Hepatic stellate cell (primary cell): Measurements from ENCODE around the gene PPP2R2B.
"Not testable (repeated sequence)": the region's sequence is repeated elsewhere in the genome, so short reads cannot be mapped to it uniquely, and the experiment has no call there.

Experiments used
- DNase-seq: peaks from one replicate; pipeline ENCODE4 v3.0.0; 2011; ENCODE audit warnings: low spot score

PPP2R2B gene

DNA sequence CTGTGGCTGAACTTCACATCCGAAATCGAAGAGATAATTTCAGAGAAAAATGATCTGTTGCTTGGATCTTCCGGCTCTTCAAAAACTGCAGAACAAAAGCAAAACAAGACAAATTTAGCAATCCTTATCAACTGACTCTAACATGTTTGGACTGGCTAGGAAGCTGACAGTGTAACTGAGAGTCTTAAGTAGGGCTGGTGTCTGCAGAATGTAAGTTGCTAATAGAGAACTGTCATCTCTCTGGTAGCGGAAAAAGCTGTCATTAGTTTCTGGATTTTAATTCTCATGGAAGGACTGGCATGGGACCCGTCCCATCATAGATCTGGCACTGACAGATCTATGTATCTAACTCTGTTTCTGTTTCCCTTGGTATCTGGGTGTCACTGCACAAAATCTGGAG lies 278.2 kb downstream of the PPP2R2B start:
- DNase-seq, result no peak

DNA sequence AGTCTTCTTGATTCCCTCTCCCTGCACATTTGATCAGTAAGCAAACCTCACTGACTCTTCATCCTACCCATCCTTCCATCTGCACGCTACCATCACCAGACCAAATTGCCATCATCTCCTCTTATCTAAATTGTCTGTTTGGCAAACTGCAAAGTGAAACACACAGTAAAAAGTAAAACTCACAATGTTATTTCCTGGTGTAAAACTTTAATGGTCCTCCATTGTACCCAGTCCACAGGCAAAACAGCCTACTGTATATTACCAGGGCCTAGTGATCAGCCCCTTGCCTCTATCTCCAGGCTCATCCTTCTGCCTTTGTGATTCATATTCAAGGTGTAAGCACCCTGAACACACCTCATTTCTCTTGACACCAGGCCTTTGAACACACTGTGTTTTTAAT lies 279.3 kb downstream of the PPP2R2B start:
- DNase-seq, result no peak

DNA sequence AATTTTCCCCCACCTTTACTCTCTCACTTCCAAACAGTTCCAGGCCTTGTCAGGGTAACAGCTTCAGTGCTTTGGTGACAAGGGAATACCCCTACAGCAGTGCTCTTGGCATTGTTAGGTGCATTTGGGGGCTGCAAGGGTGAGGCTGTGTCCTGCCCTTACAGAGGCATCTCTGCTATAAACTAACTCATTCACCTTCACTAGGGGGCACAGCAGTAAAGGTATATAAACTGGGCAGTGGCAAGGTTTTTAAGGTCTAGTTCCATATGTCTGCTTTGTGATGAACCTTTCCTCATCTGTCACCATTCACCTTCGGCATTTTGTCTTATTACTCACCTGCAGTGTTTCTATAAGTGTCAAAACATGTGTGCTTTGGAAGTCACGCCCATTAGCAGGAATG lies 283.5 kb downstream of the PPP2R2B start:
- no peak for DNase-seq

DNA sequence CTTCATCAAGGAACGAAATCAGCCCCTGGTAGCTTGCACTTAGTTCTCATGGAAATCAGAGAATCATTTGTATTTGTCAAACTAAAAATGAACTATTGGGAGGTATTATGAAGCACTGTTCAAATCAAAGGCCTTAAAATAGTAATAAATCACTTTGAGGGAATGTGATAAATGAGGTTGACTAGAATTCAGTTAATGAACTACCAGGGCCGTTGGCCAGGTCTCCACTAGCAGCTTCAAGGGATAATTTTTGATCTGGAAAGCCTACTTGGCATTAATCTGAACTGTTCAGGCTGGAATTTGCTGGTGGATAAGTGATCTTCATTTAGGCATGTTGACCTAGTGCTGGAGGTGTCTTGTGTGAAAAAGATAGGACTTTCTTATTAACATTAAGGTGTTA lies 286.2 kb downstream of the PPP2R2B start:
- DNase-seq, result no peak

DNA sequence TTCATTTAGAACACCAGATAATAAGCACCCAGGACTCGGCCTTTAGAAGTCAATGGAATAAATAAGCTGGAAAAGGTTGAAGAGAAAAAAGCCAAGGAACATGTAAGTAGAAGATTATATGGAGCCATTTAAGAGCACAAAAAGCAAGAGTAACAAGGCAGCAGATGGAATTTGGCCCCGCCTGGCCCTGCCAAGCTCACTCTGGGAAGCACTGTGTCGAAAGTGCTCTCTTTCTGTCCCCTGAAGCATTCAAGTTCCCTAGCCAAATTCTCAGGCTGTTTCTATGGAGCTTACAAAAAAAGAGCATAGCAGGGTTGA lies 289.6 kb downstream of the PPP2R2B start:
- no peak for DNase-seq

GRCh38 chr5:146588331-146589027 lies 290.1 kb downstream of the PPP2R2B start:
- no peak for DNase-seq

GRCh38 chr5:146586752-146587151 lies 291.8 kb downstream of the PPP2R2B start:
- DNase-seq, result no peak

DNA sequence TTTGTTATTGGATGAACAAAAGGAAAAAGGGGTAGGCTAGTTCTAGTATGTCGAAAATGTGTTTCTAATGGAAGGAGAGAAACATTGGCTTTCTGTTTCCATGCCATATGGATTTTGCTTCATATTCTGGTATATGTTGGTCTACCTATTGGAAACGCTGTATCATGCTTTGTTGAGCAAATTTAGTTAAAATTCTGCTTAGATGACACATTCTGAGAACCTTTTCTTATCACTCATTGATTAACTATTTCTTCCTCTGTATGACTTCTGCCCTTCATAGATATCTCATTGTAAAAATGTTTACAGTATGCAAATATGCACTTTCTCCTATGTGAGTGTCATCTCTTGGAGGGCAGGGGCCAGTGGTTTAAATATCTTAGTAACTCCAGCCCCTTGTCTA lies 293.8 kb downstream of the PPP2R2B start:
- DNase-seq, result no peak

DNA sequence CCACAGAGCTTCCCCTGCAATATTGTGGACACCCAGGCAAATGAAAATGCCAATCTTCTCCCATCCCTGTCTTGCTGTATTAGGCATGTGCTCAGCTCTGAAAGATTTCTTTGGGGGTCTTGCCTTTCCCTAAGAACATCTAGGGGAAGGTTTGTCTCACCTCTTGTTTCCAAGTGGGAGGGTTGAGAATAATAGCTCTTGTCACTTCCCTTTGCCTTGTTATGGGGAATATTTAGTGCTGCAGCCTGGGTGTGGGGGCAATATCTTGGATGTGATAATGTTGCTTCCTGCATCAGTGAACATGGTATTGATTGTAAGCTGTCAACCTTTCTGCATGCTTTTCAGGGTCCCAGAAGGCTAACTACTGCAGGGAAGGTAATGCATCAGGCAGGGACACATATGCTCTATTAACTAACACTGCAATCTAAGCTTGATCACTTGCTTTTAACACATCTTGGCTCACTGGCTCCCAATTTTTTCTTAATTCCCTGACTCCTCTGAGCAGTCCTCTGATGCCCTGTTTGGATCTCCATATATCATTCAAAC lies 296.4 kb downstream of the PPP2R2B start:
- no peak for DNase-seq

- no peak for DNase-seq
Measured at GRCh38 chr5:146580237-146580636, 298.3 kb downstream of the PPP2R2B start.

DNA sequence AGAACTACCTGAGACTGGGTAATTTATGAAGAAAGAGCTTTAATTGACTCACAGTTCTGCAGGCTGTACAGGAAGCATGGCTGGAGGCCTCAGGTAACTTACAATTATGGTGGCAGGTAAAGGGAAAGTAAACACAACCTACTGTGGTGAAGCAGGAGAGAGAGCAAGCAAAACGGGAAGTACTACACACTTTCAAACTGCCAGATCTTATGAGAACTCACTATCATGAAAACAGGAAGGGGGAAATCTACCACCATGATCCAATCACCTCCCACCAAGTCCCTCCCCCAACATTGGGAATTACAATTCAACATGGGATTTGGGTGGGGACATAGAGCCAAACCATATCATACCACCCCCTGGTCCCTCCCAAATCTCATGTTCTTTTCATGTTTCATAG lies 303.8 kb downstream of the PPP2R2B start:
- DNase-seq, result no peak

DNA sequence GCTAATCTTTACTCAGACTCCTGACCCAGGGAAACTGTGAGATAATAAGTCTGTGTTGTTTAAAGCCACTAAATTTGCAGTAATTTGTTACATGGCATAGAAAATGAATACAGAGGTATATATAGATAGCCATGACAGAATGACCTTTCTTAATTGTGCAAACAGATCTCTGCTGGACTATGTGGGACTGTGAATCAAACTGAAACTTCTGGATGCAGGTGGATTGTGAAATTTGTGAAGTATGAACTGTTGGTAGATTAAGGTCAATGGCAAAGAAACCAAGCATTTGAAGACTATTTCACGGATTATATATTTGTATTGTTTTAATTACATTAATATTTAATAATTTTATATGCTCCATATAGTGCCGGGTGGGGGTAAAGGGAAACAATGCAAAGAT lies 310.4 kb downstream of the PPP2R2B start:
- DNase-seq, result no peak

DNA sequence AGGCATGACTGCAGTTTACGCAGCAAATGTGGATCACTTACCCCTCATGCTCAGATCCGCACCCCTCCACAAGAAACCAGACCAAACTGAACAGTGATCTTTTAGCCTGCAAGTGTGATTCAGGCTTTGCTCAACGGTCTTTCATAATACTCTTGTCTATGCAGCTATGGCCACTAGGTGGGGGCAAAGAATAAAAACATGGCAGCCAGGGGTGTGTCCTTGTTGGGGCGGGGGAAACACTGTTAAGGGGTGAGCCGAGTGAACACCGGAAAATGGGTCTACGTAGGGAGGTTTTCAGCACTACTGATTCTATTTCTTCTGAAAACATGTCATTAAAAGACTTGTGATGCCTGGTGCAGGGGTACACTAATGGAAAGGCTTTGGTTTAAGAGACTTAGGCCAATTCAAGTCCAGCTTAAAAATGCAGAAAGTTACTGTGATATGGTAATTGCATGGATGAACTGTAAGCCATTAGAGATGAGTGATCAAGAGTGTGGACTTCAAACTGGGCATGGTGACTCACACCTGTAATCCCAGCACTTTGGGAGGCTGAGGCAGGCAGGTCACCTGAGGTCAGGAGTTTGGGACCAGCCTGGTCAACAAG lies 312.7 kb downstream of the PPP2R2B start:
- DNase-seq, result peak; percentile 55

DNA sequence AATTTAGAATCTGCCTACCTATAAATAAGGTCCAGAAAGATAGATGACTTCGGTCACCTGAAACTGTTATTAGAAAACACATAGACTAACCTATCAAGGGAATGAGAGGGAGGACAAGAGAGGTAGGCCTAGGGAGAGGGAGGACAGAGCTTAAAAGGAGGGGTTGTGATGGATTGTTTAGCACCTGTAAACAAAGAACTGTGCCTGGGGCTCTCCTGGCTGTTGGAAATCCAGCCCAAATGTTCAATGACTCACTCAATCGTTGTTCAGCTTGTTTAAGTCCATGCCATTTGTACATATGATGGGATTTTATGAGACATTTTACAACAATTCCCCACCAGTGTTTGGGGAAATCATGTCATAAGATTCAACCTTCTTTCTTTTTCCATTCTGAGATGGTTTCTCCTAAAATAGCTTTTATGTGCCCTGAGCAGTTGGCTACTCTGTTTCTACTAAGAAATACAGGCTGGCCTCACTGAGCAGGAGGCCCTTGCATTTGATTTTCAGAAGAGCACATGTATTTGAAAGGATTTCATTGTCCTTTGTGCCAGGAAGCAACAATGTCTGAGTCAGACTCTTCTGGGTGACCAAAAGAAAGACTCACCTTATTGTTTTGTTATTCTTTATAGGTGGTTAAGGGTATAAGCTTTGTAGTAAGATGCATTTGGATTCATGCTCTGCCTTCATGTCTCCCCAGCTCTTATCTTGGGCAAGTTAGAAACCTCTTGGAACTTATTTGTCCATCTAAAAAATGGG lies 314.4 kb downstream of the PPP2R2B start:
- no peak for DNase-seq

DNA sequence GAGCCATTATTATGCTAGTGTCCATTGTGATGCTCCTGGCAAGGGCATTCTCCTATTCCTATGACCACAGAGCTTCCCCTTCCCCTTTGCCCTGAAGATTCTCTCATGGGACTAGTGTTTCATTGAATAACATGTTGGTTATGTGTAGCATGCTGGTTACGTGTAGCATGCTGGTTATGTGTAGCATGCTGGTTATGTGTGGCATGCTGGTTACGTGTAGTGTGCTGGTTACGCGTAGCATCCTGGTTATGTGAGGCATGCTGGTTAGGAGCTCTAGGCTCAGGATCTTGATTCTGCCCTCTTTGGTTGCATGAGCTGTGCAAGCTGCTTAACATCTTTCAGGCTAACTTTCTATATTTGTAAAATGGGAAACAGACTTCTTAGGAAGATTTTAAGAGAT lies 316.1 kb downstream of the PPP2R2B start:
- no peak for DNase-seq

DNA sequence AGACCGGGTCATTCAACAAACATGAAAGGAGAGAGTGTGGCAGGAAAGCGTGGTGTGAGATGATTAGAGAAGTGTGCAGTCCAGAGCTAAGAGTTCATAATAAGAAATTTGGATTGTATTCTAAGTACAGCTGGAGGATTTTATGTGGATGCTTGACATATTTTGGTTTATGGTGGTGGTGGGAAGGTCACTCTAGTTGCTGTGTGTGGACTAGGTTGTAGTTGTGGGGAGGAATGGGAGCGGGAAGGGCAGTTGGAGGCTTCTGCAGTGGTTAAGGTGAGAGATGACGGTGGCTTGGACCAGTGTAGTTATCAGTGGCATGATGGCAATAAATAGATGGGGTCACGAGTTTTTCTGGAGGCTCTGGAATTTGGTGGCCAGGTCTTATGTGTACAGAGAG lies 316.8 kb downstream of the PPP2R2B start:
- no peak for DNase-seq

DNA sequence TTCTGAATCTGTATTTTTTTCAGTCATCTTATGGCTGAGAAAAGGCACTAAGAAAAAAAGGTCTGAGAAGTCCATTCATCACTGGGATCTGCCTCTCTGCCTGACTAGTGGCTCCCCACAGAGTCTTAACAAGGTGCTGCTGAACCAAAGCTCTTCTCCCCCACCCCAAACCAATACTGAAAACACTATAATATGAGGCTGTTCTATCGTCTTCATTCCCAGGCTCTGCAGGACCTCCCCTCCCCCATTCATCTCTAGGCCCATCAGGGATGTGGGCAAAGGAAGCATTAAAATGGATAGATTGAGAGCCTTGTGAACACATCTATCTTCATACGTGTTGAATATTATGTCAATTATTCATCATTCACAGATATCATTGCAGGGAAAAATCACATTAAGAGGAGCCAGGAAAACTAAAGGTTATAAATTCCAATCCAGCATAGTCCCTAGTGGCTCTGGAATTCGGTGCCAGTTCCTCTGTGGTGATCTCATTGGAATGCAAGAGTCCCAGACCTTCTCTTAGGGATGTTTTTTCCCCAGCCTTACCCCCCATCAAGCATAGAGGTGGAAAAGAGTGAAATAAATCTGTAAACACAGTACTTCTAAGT lies 318.2 kb downstream of the PPP2R2B start:
- peak; percentile 13 for DNase-seq

DNA sequence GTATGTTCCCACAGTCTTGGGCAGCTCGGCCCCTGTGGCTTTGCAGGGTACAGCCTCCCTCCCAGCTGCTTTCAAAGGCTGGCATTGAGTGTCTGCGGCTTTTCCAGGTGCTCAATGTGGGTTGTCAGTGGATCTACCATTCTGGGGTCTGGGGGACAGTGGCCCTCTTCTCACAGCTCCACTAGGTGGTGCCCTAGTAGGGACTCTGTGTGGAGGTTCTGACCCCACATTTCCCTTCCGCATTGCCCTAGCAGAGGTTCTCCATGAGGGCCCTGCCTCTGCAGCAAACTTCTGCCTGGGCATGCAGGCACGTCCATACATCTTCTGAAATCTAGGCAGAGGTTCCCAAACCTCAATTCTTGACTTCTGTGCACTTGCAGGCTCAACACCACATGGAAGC lies 321.7 kb downstream of the PPP2R2B start:
- DNase-seq, result not testable (repeated sequence)

- no peak for DNase-seq
Measured at GRCh38 chr5:146553446-146553845, 325.1 kb downstream of the PPP2R2B start.

DNA sequence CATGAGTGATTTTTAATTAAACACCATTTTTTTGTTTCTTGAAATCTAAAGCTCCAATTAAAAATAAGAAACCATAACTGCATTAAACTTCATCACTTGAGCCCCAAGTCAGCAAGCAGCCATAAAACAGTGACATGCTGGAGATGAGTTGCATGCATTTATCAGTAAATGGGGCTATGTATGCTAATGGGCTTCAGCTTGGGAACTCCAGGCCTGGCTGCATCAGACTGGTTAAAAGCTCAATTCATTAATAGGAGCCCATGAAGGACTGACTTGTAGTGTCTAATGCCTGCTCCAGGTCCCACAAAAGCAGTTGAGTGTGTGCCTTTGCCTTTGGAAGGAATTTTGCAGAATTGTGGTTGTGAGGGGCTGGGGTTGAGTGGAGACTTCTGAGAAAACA lies 328.9 kb downstream of the PPP2R2B start:
- no peak for DNase-seq

DNA sequence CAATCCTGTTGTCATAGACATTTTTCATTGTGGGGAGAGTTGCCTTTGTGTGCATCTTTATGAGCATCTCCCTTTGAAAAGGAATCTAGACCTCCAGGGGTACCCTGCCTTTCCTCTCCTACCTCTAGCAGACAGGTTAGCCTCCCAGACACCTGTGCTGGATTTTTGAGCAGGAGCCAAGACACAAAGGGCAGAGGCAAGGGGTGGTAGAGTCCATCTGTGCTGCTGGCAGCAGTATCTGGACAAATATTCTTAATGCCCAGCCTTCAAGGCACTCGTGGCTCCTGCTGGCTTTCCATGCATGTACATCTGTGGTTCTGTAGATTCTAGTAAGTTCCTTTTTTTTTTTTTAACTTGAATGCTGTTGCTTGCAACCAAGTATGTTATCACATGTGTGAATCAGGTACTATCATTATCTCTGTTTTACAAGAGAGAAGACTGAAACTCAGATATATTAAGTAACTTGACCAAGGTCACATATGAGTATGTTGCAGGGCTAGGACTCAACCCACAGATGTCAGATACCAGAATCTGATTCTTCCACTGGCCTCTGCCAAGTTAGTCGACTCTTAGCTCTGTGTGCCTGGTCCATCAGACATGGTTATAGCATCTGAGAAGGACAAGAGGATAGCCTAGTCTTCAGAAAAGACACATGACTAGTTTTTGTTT lies 329.6 kb downstream of the PPP2R2B start:
- DNase-seq, result no peak

GRCh38 chr5:146544232-146544631 lies 334.3 kb downstream of the PPP2R2B start:
- no peak for DNase-seq
